HCT116 (cell line): ENCODE results near the gene SLC24A3. TPM values are rescaled to one million over a fixed set of nuclear protein-coding genes. Genes with fewer than 3 reads are reported as not detected.

Source experiments
- ATAC-seq: fragments of 200-7000 bp; cut with Tn5 transposase; 2 replicates; pipeline ENCODE4 v1.9.1; 2020; ENCODE audit warnings: mild to moderate bottlenecking, moderate library complexity
- BruUV-seq: library from RNA; stranded (reverse); fragments of 400-500 nt; replicated peaks from 2 replicates; lab custom pipeline; 2021; lab: Mats Ljungman, UMichigan
- CTCF ChIA-PET: fragments of 300-600 bp; sonication (Branson Sonifier 250); formaldehyde crosslinking; loops from one replicate; lab custom pipeline; 2021; ENCODE audit warnings: antibody characterized with exemption; lab: Charles Lee
- POLR2A ChIA-PET: fragments of 300-600, 350-600 bp; sonication (Branson Sonifier 250); formaldehyde crosslinking; loops from one replicate; lab custom pipeline; 2021; ENCODE audit warnings: antibody characterized with exemption; lab: Charles Lee
- RAD21 ChIA-PET, 2 experiments: fragments of 300-600 bp; sonication (Branson Sonifier 250); formaldehyde crosslinking; loops; one replicate each; lab custom pipeline; 2023; ENCODE audit warnings: low total read pairs in 2 of 2; ENCODE audit not compliant: uncharacterized antibody in 2 of 2, unreplicated experiment in 2 of 2, low non-redundant PET in 1 of 2; lab: Charles Lee
- DNase-seq: peaks from one replicate; pipeline ENCODE4 v3.0.0-alpha.2; 2010; ENCODE audit warnings: low read depth, low spot score
- H2AFZ ChIP-seq: fragments of 200-600 bp; shearing (Covaris generic), sonication (generic); 2 replicates; pipeline ENCODE4 v1.6.1; 2017; ENCODE audit warnings: low read depth, mixed run types, mixed read lengths, antibody characterized with exemption, low read length; ENCODE audit not compliant: poor library complexity, severe bottlenecking
- H3K27ac ChIP-seq: 2 replicates; pipeline ENCODE4 v1.5.1; 2012; ENCODE audit warnings: low read depth, low read length
- H3K27me3 ChIP-seq: fragments of 200-600 bp; sonication (generic); 2 replicates; pipeline ENCODE4 v1.6.1; 2016; ENCODE audit warnings: mixed run types, low read length, mixed read lengths; ENCODE audit not compliant: insufficient read depth
- H3K36me3 ChIP-seq, 2 experiments: fragments of 200-500 bp in 1 of 2; fragments of 200-600 bp in 1 of 2; sonication (Bioruptor generic) in 1 of 2; sonication (generic) in 1 of 2; 2 replicates each; pipeline versions ENCODE4 v1.5.1 to v1.6.1; 2014 to 2016; ENCODE audit warnings: low read length in 2 of 2, inconsistent platforms in 1 of 2, mixed read lengths in 1 of 2, mixed run types in 1 of 2; ENCODE audit not compliant: insufficient read depth in 2 of 2, control insufficient read depth in 1 of 2
- H3K4me1 ChIP-seq, 2 experiments: fragments of 200-600 bp in 1 of 2; sonication (generic) in 1 of 2; 2 replicates each; pipeline versions ENCODE4 v1.5.1 to v1.6.1; 2012 to 2017; ENCODE audit warnings: low read length in 2 of 2, inconsistent platforms in 1 of 2, mild to moderate bottlenecking in 1 of 2, mixed read lengths in 1 of 2, mixed run types in 1 of 2, moderate library complexity in 1 of 2; ENCODE audit not compliant: insufficient read depth in 2 of 2, control insufficient read depth in 1 of 2
- H3K4me2 ChIP-seq: fragments of 200-600 bp; sonication (generic); 2 replicates; pipeline ENCODE4 v1.6.1; 2017; ENCODE audit warnings: mixed run types, low read length, mixed read lengths
- H3K4me3 ChIP-seq, 2 experiments: fragments of 200-600 bp in 1 of 2; sonication (generic) in 1 of 2; replicated peaks in 1 of 2; 2 replicates each; pipeline ENCODE4 v1.5.1; 2011 to 2016; ENCODE audit warnings: low read length in 2 of 2, control low read depth in 1 of 2, low read depth in 1 of 2, mild to moderate bottlenecking in 1 of 2, mixed read lengths in 1 of 2, mixed run types in 1 of 2
- H3K79me2 ChIP-seq: fragments of 200-600 bp; sonication (generic); 2 replicates; pipeline ENCODE4 v1.6.1; 2017; ENCODE audit warnings: mild to moderate bottlenecking, mixed run types, low read length, moderate library complexity, mixed read lengths; ENCODE audit not compliant: insufficient read depth
- H3K9ac ChIP-seq: fragments of 200-600 bp; sonication (generic); 2 replicates; pipeline ENCODE4 v1.6.1; 2016; ENCODE audit warnings: low read length, mixed read lengths
- H3K9me2 ChIP-seq: fragments of 200-600 bp; sonication (generic), shearing (Covaris generic); 2 replicates; pipeline ENCODE4 v1.6.1; 2017; ENCODE audit warnings: mixed run types, mild to moderate bottlenecking, moderate library complexity; ENCODE audit not compliant: insufficient read depth
- H3K9me3 ChIP-seq, 2 experiments: fragments of 200-500 bp in 1 of 2; fragments of 200-600 bp in 1 of 2; sonication (Bioruptor generic) in 1 of 2; sonication (generic) in 1 of 2; 2 replicates each; pipeline ENCODE4 v1.6.1; 2014 to 2017; ENCODE audit warnings: low read length in 2 of 2, mixed read lengths in 2 of 2, inconsistent platforms in 1 of 2, low read depth in 1 of 2, mild to moderate bottlenecking in 1 of 2, mixed run types in 1 of 2, moderate library complexity in 1 of 2; ENCODE audit not compliant: control insufficient read depth in 1 of 2, insufficient read depth in 1 of 2
- H4K20me1 ChIP-seq: fragments of 200-600 bp; sonication (generic), shearing (Covaris generic); 2 replicates; pipeline ENCODE4 v1.6.1; 2017; ENCODE audit warnings: mixed run types, mild to moderate bottlenecking, moderate library complexity; ENCODE audit not compliant: insufficient read depth
- ATF3 ChIP-seq: IDR thresholded peaks from 2 replicates; pipeline ENCODE4 v1.6.1; 2012
- CBX3 ChIP-seq: IDR thresholded peaks from 2 replicates; pipeline ENCODE4 v1.6.1; 2012; ENCODE audit warnings: low read depth
- CTCF ChIP-seq, 3 experiments: fragments of 200-600 bp in 1 of 3; sonication (generic) in 1 of 3; IDR thresholded peaks in 2 of 3; conservative IDR thresholded peaks in 1 of 3; 2 replicates each; pipeline ENCODE4 v1.5.1; 2012 to 2017; ENCODE audit warnings: low read depth in 2 of 3, low read length in 2 of 3, antibody characterized with exemption in 1 of 3, borderline replicate concordance in 1 of 3, control low read depth in 1 of 3, mild to moderate bottlenecking in 1 of 3, mixed read lengths in 1 of 3, mixed run types in 1 of 3, moderate library complexity in 1 of 3; ENCODE audit not compliant: insufficient read depth in 1 of 3
- ELF1 ChIP-seq: IDR thresholded peaks from 2 replicates; pipeline ENCODE4 v1.6.1; 2012; ENCODE audit warnings: low read depth, borderline replicate concordance
- EZH2 ChIP-seq: fragments of 200-600 bp; sonication (generic); IDR thresholded peaks from 2 replicates; pipeline ENCODE4 v1.6.1; 2017; ENCODE audit warnings: antibody characterized with exemption, mixed run types
- MAX ChIP-seq: IDR thresholded peaks from 2 replicates; pipeline ENCODE4 v1.6.1; 2012
- SP1 ChIP-seq: IDR thresholded peaks from 2 replicates; pipeline ENCODE4 v1.6.1; 2012; ENCODE audit warnings: low read depth
- YY1 ChIP-seq: IDR thresholded peaks from 2 replicates; pipeline ENCODE4 v1.6.1; 2011; ENCODE audit warnings: low read length, low read depth, moderate library complexity, mild to moderate bottlenecking; ENCODE audit not compliant: insufficient replicate concordance; ENCODE audit errors: extremely low read depth
- ZFX ChIP-seq: fragments of 450-650 bp; IDR thresholded peaks from 2 replicates; pipeline ENCODE4 v1.6.1; 2017
- intact Hi-C: fragments of 100-400 bp; cut with micrococcal nuclease; formaldehyde crosslinking; loops from 2 replicates; pipeline ENCODE4 v1.10.0; 2022
- total RNA-seq: library from RNA; stranded (reverse); gene quantifications from one replicate; pipeline ENCODE4 v1.2.1, GENCODE V29; 2021; ENCODE audit not compliant: unreplicated experiment

The SLC24A3 gene
- total RNA-seq, 1 experiment from 2014 or later: not detected

GRCh38 chr20:19679900-19680495, 467.6 kb downstream of the SLC24A3 start (continued):
- TF ChIP-seq CTCF (IDR thresholded peaks at IDR 0.05 in 2 of 3, conservative IDR thresholded peaks at IDR 0.05 in 1 of 3; ENCODE audit: borderline replicate concordance in 1 of 3, insufficient read depth in 1 of 3, low read depth in 2 of 3, low read length in 2 of 3): no peak
- no peak for TF ChIP-seq YY1
- no peak for TF ChIP-seq CBX3

GRCh38 chr20:19682249-19682648, 469.8 kb downstream of the SLC24A3 start:
- no TSS peak for BruUV-seq
- CTCF ChIA-PET: interaction anchor here (1.5 kb wide), 1 partner anchor 9 kb away, joined by 4 read pairs; no protein-coding TSS in a partner anchor
- ATAC-seq (no peak), DNase-seq (no peak)
- RAD21 ChIA-PET: no interaction called here
- POLR2A ChIA-PET: no interaction called here
- no peak for TF ChIP-seq SP1
- no peak for TF ChIP-seq ATF3
- no peak for TF ChIP-seq ELF1
- no peak for TF ChIP-seq EZH2
- no peak for TF ChIP-seq MAX
- no peak for TF ChIP-seq ZFX
- Histone ChIP-seq H3K9ac (no peak overlapping the region), H4K20me1 (no peaks in the 10 kb centered on the region), H3K4me1 (no peaks in the 10 kb centered on the region), H3K4me2 (no peak overlapping the region), H3K9me3 (no peaks in the 10 kb centered on the region; a peak in 1 of 4 replicates), H3K4me3 (no peak overlapping the region), H3K27me3 (no peaks in the 10 kb centered on the region), H3K36me3 (no peaks in the 10 kb centered on the region), H3K9me2 (no peaks in the 10 kb centered on the region), H2AFZ (no peak overlapping the region), H3K79me2 (no peaks in the 10 kb centered on the region), H3K27ac (no peak overlapping the region)
- intact Hi-C loops: no loop called here
